HepG2 (cell line): ENCODE data around the gene ZNF814. TPM values are rescaled to one million over a fixed set of nuclear protein-coding genes. Genes with fewer than 3 reads are reported as not detected.

Source experiments
- ESRRA ChIP-seq: sonication (generic); formaldehyde crosslinking; IDR thresholded peaks from 2 replicates; pipeline ENCODE4 v1.5.1; 2020; ENCODE audit warnings: mild to moderate bottlenecking, low read depth, missing genetic modification reagents
- HIVEP1 ChIP-seq: sonication (generic); formaldehyde crosslinking; IDR thresholded peaks from 2 replicates; pipeline ENCODE4 v1.4.0; 2020; ENCODE audit warnings: mild to moderate bottlenecking, missing genetic modification reagents
- JUND ChIP-seq: sonication (generic); formaldehyde crosslinking; IDR thresholded peaks from 2 replicates; pipeline ENCODE4 v1.8.0; 2022; ENCODE audit warnings: mild to moderate bottlenecking, missing genetic modification reagents
- MED13 ChIP-seq: sonication (generic); formaldehyde crosslinking; IDR thresholded peaks from 2 replicates; pipeline ENCODE4 v1.5.0; 2020; ENCODE audit warnings: missing genetic modification reagents
- NFE2L1 ChIP-seq: sonication (generic); formaldehyde crosslinking; IDR thresholded peaks from 2 replicates; pipeline ENCODE4 v1.4.0; 2020; ENCODE audit warnings: missing genetic modification reagents, mild to moderate bottlenecking, borderline replicate concordance
- RERE ChIP-seq: IDR thresholded peaks from 2 replicates; pipeline ENCODE4 v1.6.1; 2016; ENCODE audit warnings: low read depth, missing genetic modification reagents, missing compliant biosample characterization
- SP140L ChIP-seq: sonication (generic); formaldehyde crosslinking; IDR thresholded peaks from 2 replicates; pipeline ENCODE4 v1.4.0; 2020; ENCODE audit warnings: missing genetic modification reagents, borderline replicate concordance
- SUZ12 ChIP-seq: fragments of 150-350 bp; IDR thresholded peaks from 2 replicates; pipeline ENCODE4 v1.6.1; 2014; ENCODE audit warnings: low read depth, low read length
- TBX3 ChIP-seq: fragments of 450-650 bp; IDR thresholded peaks from 2 replicates; pipeline ENCODE4 v1.6.1; 2017; ENCODE audit warnings: antibody characterized with exemption, mild to moderate bottlenecking, inconsistent platforms, borderline replicate concordance
- ZFAT ChIP-seq: sonication (generic); formaldehyde crosslinking; conservative IDR thresholded peaks from 2 replicates; pipeline ENCODE4 v1.8.1; 2023; ENCODE audit warnings: missing genetic modification reagents, inconsistent platforms
- ZFP36L1 ChIP-seq: sonication (generic); formaldehyde crosslinking; IDR thresholded peaks from 2 replicates; pipeline ENCODE4 v1.8.0; 2022; ENCODE audit warnings: mild to moderate bottlenecking, missing genetic modification reagents, moderate library complexity
- ZNF251 ChIP-seq: sonication (generic); formaldehyde crosslinking; IDR thresholded peaks from 2 replicates; pipeline ENCODE4 v1.9.0; 2021; ENCODE audit warnings: mild to moderate bottlenecking, missing genetic modification reagents
- ZNF550 ChIP-seq: sonication (generic); formaldehyde crosslinking; IDR thresholded peaks from 2 replicates; pipeline ENCODE4 v1.4.0; 2020; ENCODE audit warnings: mild to moderate bottlenecking, missing genetic modification reagents, borderline replicate concordance
- polyA plus RNA-seq, 8 experiments: library from polyadenylated mRNA; depleted of rRNA in 3 of 8; stranded (reverse) in 7 of 8; unstranded in 1 of 8; fragments of >200 nt; fragmentation: Illumina TruSeq in 4 of 8; extraction: Trizol in 4 of 8; gene quantifications; 2 replicates each; pipeline versions ENCODE4 v1.2.1 to v1.2.3, GENCODE V29; 2011 to 2016; ENCODE audit warnings: low read depth in 4 of 8, missing spikeins in 1 of 8, mixed read lengths in 1 of 8; ENCODE audit not compliant: insufficient read depth in 1 of 8
- total RNA-seq, 5 experiments: library from RNA; depleted of rRNA; stranded (reverse); fragments of >200 nt; fragmentation: Illumina TruSeq; extraction: Trizol; gene quantifications; 2 replicates each; pipeline ENCODE4 v1.2.3, GENCODE V29; 2016; ENCODE audit warnings: low read depth in 1 of 5
- TF ChIP-seq, protein P1 (sequence below): sonication (generic); formaldehyde crosslinking; IDR thresholded peaks from 2 replicates; pipeline ENCODE4 v1.4.0; 2020; ENCODE audit warnings: missing genetic modification reagents
- TF ChIP-seq, protein P2 (sequence below): sonication (generic); formaldehyde crosslinking; IDR thresholded peaks from 2 replicates; pipeline ENCODE4 v1.4.0; 2020; ENCODE audit warnings: missing genetic modification reagents, mild to moderate bottlenecking, borderline replicate concordance

The ZNF814 gene
- total and polyA plus RNA-seq, 2 of the 13 experiments (the other 11 are each of a cell fraction or from before 2014, with no cell fraction given) = 2.5 to 3.4 TPM

GRCh38 chr19:57814505-57815246 is 74.2 kb downstream of the ZNF814 start, which contains the start of gene ZNF552 (continued):
- TF ChIP-seq RERE (no peak), SP140L (CRISPR knock-in tag) (no peak), ZNF251 (CRISPR knock-in tag) (no peak), TBX3 (0 out of 2 replicates have a peak, but pooled peaks have one; percentile 6), SUZ12 (peak; percentile 81), JUND (no peak), HIVEP1 (CRISPR knock-in tag) (peak; percentile 50; the same call in 1 of the 2 replicates), ZFAT (no peak), ZFP36L1 (CRISPR knock-in tag) (0 out of 2 replicates have a peak, but pooled peaks have one; percentile 64), NFE2L1 (CRISPR knock-in tag) (0 out of 2 replicates have a peak, but pooled peaks have one; percentile 77), MED13 (CRISPR knock-in tag) (no peak), ESRRA (CRISPR knock-in tag) (no peak), ZNF550 (CRISPR knock-in tag) (no peak)
- TF ChIP-seq, protein P1, sequence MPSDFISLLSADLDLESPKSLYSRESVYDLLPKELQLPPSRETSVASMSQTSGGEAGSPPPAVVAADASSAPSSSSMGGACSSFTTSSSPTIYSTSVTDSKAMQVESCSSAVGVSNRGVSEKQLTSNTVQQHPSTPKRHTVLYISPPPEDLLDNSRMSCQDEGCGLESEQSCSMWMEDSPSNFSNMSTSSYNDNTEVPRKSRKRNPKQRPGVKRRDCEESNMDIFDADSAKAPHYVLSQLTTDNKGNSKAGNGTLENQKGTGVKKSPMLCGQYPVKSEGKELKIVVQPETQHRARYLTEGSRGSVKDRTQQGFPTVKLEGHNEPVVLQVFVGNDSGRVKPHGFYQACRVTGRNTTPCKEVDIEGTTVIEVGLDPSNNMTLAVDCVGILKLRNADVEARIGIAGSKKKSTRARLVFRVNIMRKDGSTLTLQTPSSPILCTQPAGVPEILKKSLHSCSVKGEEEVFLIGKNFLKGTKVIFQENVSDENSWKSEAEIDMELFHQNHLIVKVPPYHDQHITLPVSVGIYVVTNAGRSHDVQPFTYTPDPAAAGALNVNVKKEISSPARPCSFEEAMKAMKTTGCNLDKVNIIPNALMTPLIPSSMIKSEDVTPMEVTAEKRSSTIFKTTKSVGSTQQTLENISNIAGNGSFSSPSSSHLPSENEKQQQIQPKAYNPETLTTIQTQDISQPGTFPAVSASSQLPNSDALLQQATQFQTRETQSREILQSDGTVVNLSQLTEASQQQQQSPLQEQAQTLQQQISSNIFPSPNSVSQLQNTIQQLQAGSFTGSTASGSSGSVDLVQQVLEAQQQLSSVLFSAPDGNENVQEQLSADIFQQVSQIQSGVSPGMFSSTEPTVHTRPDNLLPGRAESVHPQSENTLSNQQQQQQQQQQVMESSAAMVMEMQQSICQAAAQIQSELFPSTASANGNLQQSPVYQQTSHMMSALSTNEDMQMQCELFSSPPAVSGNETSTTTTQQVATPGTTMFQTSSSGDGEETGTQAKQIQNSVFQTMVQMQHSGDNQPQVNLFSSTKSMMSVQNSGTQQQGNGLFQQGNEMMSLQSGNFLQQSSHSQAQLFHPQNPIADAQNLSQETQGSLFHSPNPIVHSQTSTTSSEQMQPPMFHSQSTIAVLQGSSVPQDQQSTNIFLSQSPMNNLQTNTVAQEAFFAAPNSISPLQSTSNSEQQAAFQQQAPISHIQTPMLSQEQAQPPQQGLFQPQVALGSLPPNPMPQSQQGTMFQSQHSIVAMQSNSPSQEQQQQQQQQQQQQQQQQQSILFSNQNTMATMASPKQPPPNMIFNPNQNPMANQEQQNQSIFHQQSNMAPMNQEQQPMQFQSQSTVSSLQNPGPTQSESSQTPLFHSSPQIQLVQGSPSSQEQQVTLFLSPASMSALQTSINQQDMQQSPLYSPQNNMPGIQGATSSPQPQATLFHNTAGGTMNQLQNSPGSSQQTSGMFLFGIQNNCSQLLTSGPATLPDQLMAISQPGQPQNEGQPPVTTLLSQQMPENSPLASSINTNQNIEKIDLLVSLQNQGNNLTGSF (CRISPR knock-in tag) = no peak
- TF ChIP-seq, protein P2, sequence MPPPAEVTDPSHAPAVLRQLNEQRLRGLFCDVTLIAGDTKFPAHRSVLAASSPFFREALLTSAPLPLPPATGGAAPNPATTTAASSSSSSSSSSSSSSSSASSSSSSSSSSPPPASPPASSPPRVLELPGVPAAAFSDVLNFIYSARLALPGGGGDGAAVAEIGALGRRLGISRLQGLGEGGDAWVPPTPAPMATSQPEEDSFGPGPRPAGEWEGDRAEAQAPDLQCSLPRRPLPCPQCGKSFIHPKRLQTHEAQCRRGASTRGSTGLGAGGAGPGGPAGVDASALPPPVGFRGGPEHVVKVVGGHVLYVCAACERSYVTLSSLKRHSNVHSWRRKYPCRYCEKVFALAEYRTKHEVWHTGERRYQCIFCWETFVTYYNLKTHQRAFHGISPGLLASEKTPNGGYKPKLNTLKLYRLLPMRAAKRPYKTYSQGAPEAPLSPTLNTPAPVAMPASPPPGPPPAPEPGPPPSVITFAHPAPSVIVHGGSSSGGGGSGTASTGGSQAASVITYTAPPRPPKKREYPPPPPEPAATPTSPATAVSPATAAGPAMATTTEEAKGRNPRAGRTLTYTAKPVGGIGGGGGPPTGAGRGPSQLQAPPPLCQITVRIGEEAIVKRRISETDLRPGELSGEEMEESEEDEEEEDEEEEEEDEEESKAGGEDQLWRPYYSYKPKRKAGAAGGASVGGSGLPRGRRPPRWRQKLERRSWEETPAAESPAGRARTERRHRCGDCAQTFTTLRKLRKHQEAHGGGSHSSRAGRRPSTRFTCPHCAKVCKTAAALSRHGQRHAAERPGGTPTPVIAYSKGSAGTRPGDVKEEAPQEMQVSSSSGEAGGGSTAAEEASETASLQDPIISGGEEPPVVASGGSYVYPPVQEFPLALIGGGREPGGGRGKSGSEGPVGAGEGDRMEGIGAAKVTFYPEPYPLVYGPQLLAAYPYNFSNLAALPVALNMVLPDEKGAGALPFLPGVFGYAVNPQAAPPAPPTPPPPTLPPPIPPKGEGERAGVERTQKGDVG (CRISPR knock-in tag) = no peak
